Naive thymus-derived CD4-positive, alpha-beta T cell (primary cell): ENCODE measurements around the gene SHOX. TPM values are rescaled to one million over a fixed set of nuclear protein-coding genes. Genes with fewer than 3 reads are reported as not detected.

Experiments
- ATAC-seq: fragments of 150-1000 bp; cut with Tn5 transposase; 2 replicates; pipeline ENCODE4 v1.10.0; 2021; ENCODE audit warnings: mild to moderate bottlenecking, moderate library complexity
- CTCF ChIA-PET: fragments of 350-600 bp; sonication (Branson Sonifier 250); formaldehyde crosslinking; loops from one replicate; lab custom pipeline; 2021; ENCODE audit warnings: antibody characterized with exemption; lab: Charles Lee
- POLR2A ChIA-PET: fragments of 350-600 bp; sonication (Branson Sonifier 250); formaldehyde crosslinking; loops from one replicate; lab custom pipeline; 2021; ENCODE audit warnings: antibody characterized with exemption, inconsistent platforms; lab: Charles Lee
- DNase-seq, 9 donors: peaks; one replicate each; pipeline versions ENCODE4 v3.0.0 to v3.0.0-alpha.2; 2020 to 2022; ENCODE audit warnings: mixed read lengths in 1 of 9
- H3K27ac ChIP-seq: one replicate; pipeline ENCODE4 v1.7.0; 2013; ENCODE audit warnings: mild to moderate bottlenecking, low read depth, low read length, moderate library complexity
- H3K27me3 ChIP-seq, 2 donors: one replicate each; pipeline ENCODE4 v1.7.0; 2013; ENCODE audit warnings: low read length in 2 of 2, mild to moderate bottlenecking in 2 of 2, moderate library complexity in 2 of 2; ENCODE audit not compliant: control insufficient read depth in 2 of 2, insufficient read depth in 2 of 2
- H3K36me3 ChIP-seq, 3 experiments: 1 replicate in 2 of 3; 2 replicates in 1 of 3; pipeline ENCODE4 v1.7.0; 2013; ENCODE audit warnings: low read length in 3 of 3, mild to moderate bottlenecking in 3 of 3, moderate library complexity in 1 of 3; ENCODE audit not compliant: insufficient read depth in 3 of 3, control insufficient read depth in 2 of 3
- H3K4me1 ChIP-seq, 2 donors: one replicate each; pipeline ENCODE4 v1.7.0; 2013; ENCODE audit warnings: low read length in 2 of 2, mild to moderate bottlenecking in 2 of 2, moderate library complexity in 1 of 2; ENCODE audit not compliant: control insufficient read depth in 2 of 2, insufficient read depth in 2 of 2
- H3K4me3 ChIP-seq: 2 replicates; pipeline ENCODE4 v1.7.0; 2013; ENCODE audit warnings: mild to moderate bottlenecking, low read length
- H3K9me3 ChIP-seq, 3 experiments: 1 replicate in 2 of 3; 2 replicates in 1 of 3; pipeline ENCODE4 v1.7.0; 2013; ENCODE audit warnings: low read length in 3 of 3; ENCODE audit not compliant: control insufficient read depth in 2 of 3
- H3K27ac Mint-ChIP-seq, 9 donors: one replicate each; pipeline ENCODE4 v1.8.0; 2020 to 2022; ENCODE audit warnings: mixed read lengths in 9 of 9, mild to moderate bottlenecking in 8 of 9, moderate library complexity in 5 of 9, inconsistent platforms in 2 of 9
- H3K27me3 Mint-ChIP-seq, 5 donors: one replicate each; pipeline ENCODE4 v1.8.0; 2021 to 2022; ENCODE audit warnings: mixed read lengths in 5 of 5, mild to moderate bottlenecking in 1 of 5
- H3K36me3 Mint-ChIP-seq, 5 donors: one replicate each; pipeline ENCODE4 v1.8.0; 2020 to 2022; ENCODE audit warnings: mixed read lengths in 5 of 5, mild to moderate bottlenecking in 3 of 5, inconsistent platforms in 1 of 5
- H3K4me1 Mint-ChIP-seq, 7 donors: one replicate each; pipeline ENCODE4 v1.8.0; 2020 to 2022; ENCODE audit warnings: mixed read lengths in 7 of 7, mild to moderate bottlenecking in 3 of 7, inconsistent platforms in 1 of 7
- H3K4me3 Mint-ChIP-seq, 10 donors: one replicate each; pipeline ENCODE4 v1.8.0; 2020 to 2022; ENCODE audit warnings: mild to moderate bottlenecking in 10 of 10, mixed read lengths in 10 of 10, moderate library complexity in 6 of 10, inconsistent platforms in 2 of 10
- H3K9me3 Mint-ChIP-seq, 11 donors: one replicate each; pipeline ENCODE4 v1.8.0; 2020 to 2022; ENCODE audit warnings: mixed read lengths in 11 of 11, mild to moderate bottlenecking in 4 of 11, inconsistent platforms in 1 of 11, moderate library complexity in 1 of 11
- intact Hi-C, 2 donors: fragments of 100-400 bp; cut with micrococcal nuclease; formaldehyde crosslinking; loops; one replicate each; pipeline ENCODE4 v1.15.1; 2023
- polyA plus RNA-seq, 2 donors: library from polyadenylated mRNA; unstranded; fragments of 300-500 nt; fragmentation: Illumina TruSeq; gene quantifications; one replicate each; pipeline ENCODE4 v1.2.3, GENCODE V29; 2021
- total RNA-seq, 6 experiments: library from RNA in 5 of 6; stranded (reverse) in 5 of 6; gene quantifications; 1 replicate in 5 of 6; 2 replicates in 1 of 6; pipeline ENCODE4 v1.2.3 and lab custom pipeline; 2021 to 2026

The SHOX gene
- total and polyA plus RNA-seq, 7 experiments from 2014 or later = not detected

- H3K27me3 Mint-ChIP-seq = peaks cover 56 to 76% (median 68%) of the 10 kb centered on the region in 5 donors
- H3K4me1 Mint-ChIP-seq = peaks cover 0 to 14% (median 10%) of the 10 kb centered on the region in 7 donors
- H3K4me1 ChIP-seq = no peaks in the 10 kb centered on the region
- intact Hi-C loops = no loop called here
- peaks cover 0 to 3% of the 10 kb centered on the region in 2 donors for H3K27me3 ChIP-seq
- ChIA-PET POLR2A (no interaction called here), CTCF (no interaction called here)
- peak overlapping the region in 1 of 9 donors; percentile 29 for H3K27ac Mint-ChIP-seq
- H3K36me3 ChIP-seq = no peaks in the 10 kb centered on the region
- ATAC-seq (no peak), DNase-seq (no peak)
- H3K36me3 Mint-ChIP-seq = no peaks in the 10 kb centered on the region
- peak overlapping the region in 4 of 10 donors; percentile 1 to 17 (median 11) for H3K4me3 Mint-ChIP-seq
- H3K9me3 Mint-ChIP-seq = peaks cover 0 to 4% (median 0%) of the 10 kb centered on the region in 11 donors
- H3K4me3 ChIP-seq = no peak overlapping the region
- H3K9me3 ChIP-seq = no peaks in the 10 kb centered on the region
- H3K27ac ChIP-seq = no peak overlapping the region
Observed at GRCh38 chrX:636981-637659, 6.5 kb downstream of the SHOX start.

- H3K36me3 Mint-ChIP-seq = no peaks in the 10 kb centered on the region
- peak overlapping the region in 1 of 9 donors; percentile 29 for H3K27ac Mint-ChIP-seq
- Histone ChIP-seq H3K4me3 (no peak overlapping the region), H3K27me3 (peaks cover 0 to 3% of the 10 kb centered on the region in 2 donors), H3K9me3 (no peaks in the 10 kb centered on the region), H3K36me3 (no peaks in the 10 kb centered on the region), H3K27ac (no peak overlapping the region), H3K4me1 (no peaks in the 10 kb centered on the region)
- H3K27me3 Mint-ChIP-seq = peaks cover 50 to 74% (median 60%) of the 10 kb centered on the region in 5 donors
- peak overlapping the region in 4 of 10 donors; percentile 1 to 17 (median 11) for H3K4me3 Mint-ChIP-seq
- no peak for DNase-seq
- ChIA-PET CTCF (no interaction called here), POLR2A (no interaction called here)
- intact Hi-C loops = no loop called here
- ATAC-seq = no peak
- peaks cover 0 to 14% (median 10%) of the 10 kb centered on the region in 7 donors for H3K4me1 Mint-ChIP-seq
- H3K9me3 Mint-ChIP-seq = peaks cover 0 to 4% (median 0%) of the 10 kb centered on the region in 11 donors
Observed at GRCh38 chrX:637660-638481, 7.3 kb downstream of the SHOX start.

GRCh38 chrX:638482-639131, 8.0 kb downstream of the SHOX start:
- H3K4me1 Mint-ChIP-seq = peaks cover 0 to 14% (median 10%) of the 10 kb centered on the region in 7 donors
- intact Hi-C loops = no loop called here
- no peaks in the 10 kb centered on the region for H3K36me3 Mint-ChIP-seq
- DNase-seq (no peak), ATAC-seq (no peak)
- peak overlapping the region in 1 of 10 donors; percentile 11 for H3K4me3 Mint-ChIP-seq
- ChIA-PET CTCF (no interaction called here), POLR2A (no interaction called here)
- H3K4me3 ChIP-seq = no peak overlapping the region
- H3K27ac ChIP-seq = no peak overlapping the region
- H3K9me3 ChIP-seq = no peaks in the 10 kb centered on the region
- H3K27ac Mint-ChIP-seq = no peak overlapping the region
- H3K27me3 ChIP-seq = peaks cover 0 to 3% of the 10 kb centered on the region in 2 donors
- no peaks in the 10 kb centered on the region for H3K4me1 ChIP-seq
- H3K27me3 Mint-ChIP-seq = peaks cover 46 to 71% (median 54%) of the 10 kb centered on the region in 5 donors
- no peaks in the 10 kb centered on the region for H3K36me3 ChIP-seq
- H3K9me3 Mint-ChIP-seq = peaks cover 0 to 3% (median 0%) of the 10 kb centered on the region in 11 donors

- Histone ChIP-seq H3K9me3 (no peaks in the 10 kb centered on the region), H3K4me3 (no peak overlapping the region), H3K27ac (no peak overlapping the region), H3K4me1 (no peaks in the 10 kb centered on the region), H3K36me3 (no peaks in the 10 kb centered on the region), H3K27me3 (peaks cover 0 to 3% of the 10 kb centered on the region in 2 donors)
- Mint-ChIP-seq H3K36me3 (no peaks in the 10 kb centered on the region), H3K9me3 (peaks cover 0 to 3% (median 0%) of the 10 kb centered on the region in 11 donors), H3K4me3 (no peak overlapping the region), H3K27ac (no peak overlapping the region), H3K4me1 (peaks cover 0 to 14% (median 10%) of the 10 kb centered on the region in 7 donors), H3K27me3 (peaks cover 43 to 66% (median 50%) of the 10 kb centered on the region in 5 donors)
- no peak for DNase-seq
- intact Hi-C loops = no loop called here
- ChIA-PET POLR2A (no interaction called here), CTCF (no interaction called here)
- ATAC-seq = no peak
Observed at GRCh38 chrX:639151-639550, 8.6 kb downstream of the SHOX start.

- no peaks in the 10 kb centered on the region for H3K36me3 ChIP-seq
- POLR2A ChIA-PET = no interaction called here
- no peak overlapping the region for H3K4me3 Mint-ChIP-seq
- intact Hi-C loops = no loop called here
- no peak for ATAC-seq
- H3K4me1 Mint-ChIP-seq = peaks cover 0 to 14% (median 10%) of the 10 kb centered on the region in 7 donors
- no peaks in the 10 kb centered on the region for H3K36me3 Mint-ChIP-seq
- CTCF ChIA-PET = no interaction called here
- H3K4me3 ChIP-seq = no peak overlapping the region
- H3K9me3 Mint-ChIP-seq = peaks cover 0 to 3% (median 0%) of the 10 kb centered on the region in 11 donors
- H3K4me1 ChIP-seq = no peaks in the 10 kb centered on the region
- no peak overlapping the region for H3K27ac ChIP-seq
- H3K27me3 ChIP-seq = peaks cover 0 to 2% of the 10 kb centered on the region in 2 donors
- no peak for DNase-seq
- H3K9me3 ChIP-seq = no peaks in the 10 kb centered on the region
- H3K27me3 Mint-ChIP-seq = peaks cover 40 to 62% (median 46%) of the 10 kb centered on the region in 5 donors
- H3K27ac Mint-ChIP-seq = no peak overlapping the region
Observed at GRCh38 chrX:640641-641040, 10.1 kb downstream of the SHOX start.

- no peaks in the 10 kb centered on the region for H3K27me3 ChIP-seq
- H3K4me3 Mint-ChIP-seq = no peak overlapping the region
- no peak for ATAC-seq
- peaks cover 35 to 62% (median 49%) of the 10 kb centered on the region in 5 donors for H3K27me3 Mint-ChIP-seq
- ChIA-PET CTCF (no interaction called here), POLR2A (no interaction called here)
- peaks cover 0 to 15% (median 10%) of the 10 kb centered on the region in 7 donors for H3K4me1 Mint-ChIP-seq
- no peak overlapping the region for H3K27ac Mint-ChIP-seq
- no peaks in the 10 kb centered on the region for H3K36me3 ChIP-seq
- no peaks in the 10 kb centered on the region for H3K9me3 ChIP-seq
- H3K36me3 Mint-ChIP-seq = no peaks in the 10 kb centered on the region
- no peak for DNase-seq
- no peak overlapping the region for H3K4me3 ChIP-seq
- intact Hi-C loops = no loop called here
- no peak overlapping the region for H3K27ac ChIP-seq
- peaks cover 0 to 6% (median 0%) of the 10 kb centered on the region in 11 donors for H3K9me3 Mint-ChIP-seq
- no peaks in the 10 kb centered on the region for H3K4me1 ChIP-seq
Observed at GRCh38 chrX:641671-642435, 11.3 kb downstream of the SHOX start.
